ENCODE measurements around the gene TMC4. TPM values are rescaled to one million over a fixed set of nuclear protein-coding genes. Genes with fewer than 3 reads are reported as not detected.

Gene TMC4
- polyA plus RNA-seq, 1 donor from 2014 or later, result 0.15 TPM

- H3K9me2 ChIP-seq (ENCODE audit: insufficient read depth, low read length), result no peaks in the 10 kb centered on the region
- peak overlapping the region; percentile 81 for H3K4me2 ChIP-seq (ENCODE audit: low read length)
- H3K9me3 ChIP-seq (ENCODE audit: low read length), result no peaks in the 10 kb centered on the region
- no peak overlapping the region for H2AFZ ChIP-seq (ENCODE audit: low read depth, low read length)
- peak overlapping the region; percentile 61 for H3K4me3 ChIP-seq (ENCODE audit: low read length)
- H3K79me2 ChIP-seq (replicated peaks; ENCODE audit: insufficient read depth, low read length), result no peaks in the 10 kb centered on the region
- no peaks in the 10 kb centered on the region for H4K20me1 ChIP-seq (ENCODE audit: insufficient read depth)
- no peaks in the 10 kb centered on the region for H3K27me3 ChIP-seq (ENCODE audit: insufficient read depth, low read depth, low read length)
- no peaks in the 10 kb centered on the region for H3F3A ChIP-seq (ENCODE audit: insufficient read depth, low read length, poor library complexity, severe bottlenecking)
- peak overlapping the region; percentile 70 for H3K9ac ChIP-seq (ENCODE audit: low read length)
- no peaks in the 10 kb centered on the region for H3K36me3 ChIP-seq (ENCODE audit: insufficient read depth, low read length)
- peak overlapping the region; percentile 93 for H3K27ac ChIP-seq (ENCODE audit: low read length)
- TF ChIP-seq SMC3 (conservative IDR thresholded peaks at IDR 0.05; ENCODE audit: poor library complexity), result no peak
- no peak for TF ChIP-seq CTCF (IDR thresholded peaks at IDR 0.05; ENCODE audit: poor library complexity, severe bottlenecking)
- peak; percentile 56 for TF ChIP-seq POLR2AphosphoS5 (IDR thresholded peaks at IDR 0.05)
- peak; percentile 43 for TF ChIP-seq MXI1 (conservative IDR thresholded peaks at IDR 0.05; ENCODE audit: poor library complexity, severe bottlenecking)
- TF ChIP-seq EP300 (conservative IDR thresholded peaks at IDR 0.05; ENCODE audit: poor library complexity, severe bottlenecking), result peak; percentile 75
- peak; percentile 69 for TF ChIP-seq REST (IDR thresholded peaks at IDR 0.05; ENCODE audit: borderline replicate concordance)
Measured at GRCh38 chr19:54179262-54179852, 6.4 kb upstream of the TMC4 start.

GRCh38 chr19:54178581-54179261, 5.8 kb upstream of the TMC4 start:
- Histone ChIP-seq H3K9me3 (ENCODE audit: low read length) (no peaks in the 10 kb centered on the region), H3K27ac (ENCODE audit: low read length) (peak overlapping the region; percentile 93), H3K27me3 (ENCODE audit: insufficient read depth, low read depth, low read length) (no peaks in the 10 kb centered on the region), H2AFZ (ENCODE audit: low read depth, low read length) (no peak overlapping the region), H3K4me2 (ENCODE audit: low read length) (peak overlapping the region; percentile 81), H3K9me2 (ENCODE audit: insufficient read depth, low read length) (no peaks in the 10 kb centered on the region), H3K4me3 (ENCODE audit: low read length) (peak overlapping the region; percentile 61), H3K9ac (ENCODE audit: low read length) (peak overlapping the region; percentile 70), H3F3A (ENCODE audit: insufficient read depth, low read length, poor library complexity, severe bottlenecking) (no peaks in the 10 kb centered on the region), H3K79me2 (replicated peaks; ENCODE audit: insufficient read depth, low read length) (no peaks in the 10 kb centered on the region), H3K36me3 (ENCODE audit: insufficient read depth, low read length) (no peaks in the 10 kb centered on the region), H4K20me1 (ENCODE audit: insufficient read depth) (no peaks in the 10 kb centered on the region)
- TF ChIP-seq POLR2AphosphoS5 (IDR thresholded peaks at IDR 0.05) (peak; percentile 27), RAD21 (conservative IDR thresholded peaks at IDR 0.05) (no peak)

All from neural cell (in vitro differentiated cells).